ENCODE measurements around the gene ZCWPW1. TPM values are rescaled to one million over a fixed set of nuclear protein-coding genes. Genes with fewer than 3 reads are reported as not detected.

Gene ZCWPW1
- total RNA-seq, 2 donors from 2014 or later = 5.5 to 34.6 TPM

DNA sequence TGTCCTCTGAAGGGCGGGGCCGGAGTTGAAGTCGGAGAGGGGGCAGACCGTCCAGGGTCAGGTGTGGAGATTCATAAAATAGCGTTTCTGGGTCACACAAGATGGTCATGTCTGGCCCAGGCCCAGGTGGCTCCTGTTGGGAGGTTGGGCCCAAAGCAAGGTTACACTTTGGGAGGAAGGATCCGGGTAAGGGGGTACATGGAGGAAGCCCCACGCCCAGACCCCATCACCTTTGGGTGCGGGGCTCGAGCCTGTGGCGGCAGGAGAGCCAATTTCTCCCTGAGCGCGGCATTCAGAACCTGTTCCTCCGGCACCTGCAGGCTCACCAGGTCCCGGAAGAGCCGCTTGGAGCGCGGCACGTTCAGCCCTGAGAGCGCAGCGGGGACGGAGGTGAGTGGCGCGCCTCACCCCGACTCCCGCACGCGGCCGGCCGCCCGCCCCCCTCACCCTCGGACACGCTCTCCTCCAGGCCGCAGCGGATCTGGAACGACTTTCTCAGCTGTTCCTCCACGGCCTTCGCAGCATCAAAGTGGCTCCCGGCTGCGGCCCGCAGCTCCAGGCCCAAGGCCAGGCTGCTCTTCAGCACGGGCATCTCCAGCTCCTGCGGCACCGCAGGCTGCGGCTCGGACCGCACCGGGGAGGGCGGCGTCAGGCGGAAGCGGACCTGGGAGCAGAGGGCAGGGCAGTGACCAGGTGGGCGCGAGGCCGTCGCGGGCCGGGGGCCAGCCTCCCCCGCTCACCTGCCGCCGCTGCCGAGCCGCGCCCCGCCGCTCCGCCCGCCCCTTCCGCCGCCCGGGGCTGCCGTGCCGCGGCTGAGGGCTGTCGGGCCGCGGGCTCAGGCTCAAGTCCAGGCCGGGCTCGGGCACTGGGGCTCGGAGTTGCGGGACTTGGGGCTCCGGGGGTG lies 7.2 kb upstream of the ZCWPW1 start:
- intact Hi-C loops (cut with DNase I) = no loop called here
- H3K9me3 ChIP-seq = no peaks in the 10 kb centered on the region
- peaks cover 5 to 7% of the 10 kb centered on the region in 2 donors for H3K36me3 ChIP-seq
- no peaks in the 10 kb centered on the region for H3K27me3 ChIP-seq (replicated peaks; ENCODE audit: insufficient read depth)
- peak; percentile 36 for DNase-seq (ENCODE audit: low spot score)
- TF ChIP-seq POLR2A (IDR thresholded peaks at IDR 0.05) (peak; percentile 38), POLR2AphosphoS5 (IDR thresholded peaks at IDR 0.05) (peak; percentile 44)
- TF ChIP-seq, protein P1, sequence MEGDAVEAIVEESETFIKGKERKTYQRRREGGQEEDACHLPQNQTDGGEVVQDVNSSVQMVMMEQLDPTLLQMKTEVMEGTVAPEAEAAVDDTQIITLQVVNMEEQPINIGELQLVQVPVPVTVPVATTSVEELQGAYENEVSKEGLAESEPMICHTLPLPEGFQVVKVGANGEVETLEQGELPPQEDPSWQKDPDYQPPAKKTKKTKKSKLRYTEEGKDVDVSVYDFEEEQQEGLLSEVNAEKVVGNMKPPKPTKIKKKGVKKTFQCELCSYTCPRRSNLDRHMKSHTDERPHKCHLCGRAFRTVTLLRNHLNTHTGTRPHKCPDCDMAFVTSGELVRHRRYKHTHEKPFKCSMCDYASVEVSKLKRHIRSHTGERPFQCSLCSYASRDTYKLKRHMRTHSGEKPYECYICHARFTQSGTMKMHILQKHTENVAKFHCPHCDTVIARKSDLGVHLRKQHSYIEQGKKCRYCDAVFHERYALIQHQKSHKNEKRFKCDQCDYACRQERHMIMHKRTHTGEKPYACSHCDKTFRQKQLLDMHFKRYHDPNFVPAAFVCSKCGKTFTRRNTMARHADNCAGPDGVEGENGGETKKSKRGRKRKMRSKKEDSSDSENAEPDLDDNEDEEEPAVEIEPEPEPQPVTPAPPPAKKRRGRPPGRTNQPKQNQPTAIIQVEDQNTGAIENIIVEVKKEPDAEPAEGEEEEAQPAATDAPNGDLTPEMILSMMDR (IDR thresholded peaks at IDR 0.05) = peak in 2 of 4 experiments; percentile 21 to 37
- H3K4me3 ChIP-seq = peak overlapping the region; percentile 80 to 84
- H3K27ac ChIP-seq = peak overlapping the region; percentile 93 to 95
- 2% methylated on average over 62 of the region's 81 CpGs for WGBS
- peaks cover 27% of the 10 kb centered on the region for H3K4me1 ChIP-seq (replicated peaks)

DNA sequence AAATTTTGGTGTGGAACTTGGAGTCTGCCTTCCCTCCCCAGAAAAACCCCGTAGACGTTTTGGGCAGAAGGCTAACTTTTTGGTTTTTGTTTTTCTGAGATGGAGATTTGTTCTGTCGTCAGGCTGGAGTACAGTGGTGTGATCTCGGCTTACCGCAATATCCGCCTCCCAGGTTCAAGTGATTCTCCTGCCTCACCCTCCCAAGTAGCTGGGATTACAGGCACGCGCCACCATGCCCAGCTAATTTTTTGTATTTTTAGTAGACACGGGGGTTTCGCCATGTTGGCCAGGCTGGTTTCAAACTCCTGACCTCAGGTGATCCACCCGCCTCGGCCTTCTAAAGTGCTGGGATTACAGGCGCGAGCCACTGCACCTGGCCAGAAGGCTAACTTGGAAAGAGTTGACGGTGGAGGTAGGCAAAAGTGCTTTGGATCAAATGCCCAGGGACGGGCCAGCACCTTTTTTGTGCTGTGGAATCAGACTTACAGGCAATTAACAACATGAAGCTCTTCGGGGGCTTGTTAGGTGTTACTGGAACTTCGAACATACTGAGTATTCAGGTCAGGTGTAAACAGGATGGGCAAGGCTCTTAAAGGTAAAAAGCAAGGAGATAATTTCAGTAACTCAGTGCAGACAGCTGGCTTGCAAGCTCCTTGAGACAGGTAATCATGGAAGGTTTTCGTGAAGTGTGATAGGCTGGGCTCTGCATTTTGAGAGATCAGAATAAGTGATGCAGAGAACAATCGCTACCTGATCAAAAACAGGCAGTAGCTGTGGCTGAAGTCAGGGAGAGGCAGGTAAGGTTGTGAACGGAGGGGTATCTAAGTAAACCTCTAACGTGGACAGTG lies 6.0 kb upstream of the ZCWPW1 start:
- no peak for TF ChIP-seq POLR2A (IDR thresholded peaks at IDR 0.05)
- no peak for TF ChIP-seq POLR2AphosphoS5 (IDR thresholded peaks at IDR 0.05)
- TF ChIP-seq, protein P1 (IDR thresholded peaks at IDR 0.05) = no peak
- Histone ChIP-seq H3K4me3 (peak overlapping the region in 1 of 2 donors; percentile 80), H3K27ac (peak overlapping the region; percentile 93 to 95), H3K27me3 (replicated peaks; ENCODE audit: insufficient read depth) (no peaks in the 10 kb centered on the region), H3K4me1 (replicated peaks) (peaks cover 29% of the 10 kb centered on the region), H3K36me3 (peaks cover 5 to 7% of the 10 kb centered on the region in 2 donors), H3K9me3 (no peaks in the 10 kb centered on the region)
- intact Hi-C loops (cut with DNase I) = no loop called here
- WGBS = 77% methylated on average over 22 of the region's 22 CpGs
- DNase-seq (ENCODE audit: low spot score) = no peak

DNA sequence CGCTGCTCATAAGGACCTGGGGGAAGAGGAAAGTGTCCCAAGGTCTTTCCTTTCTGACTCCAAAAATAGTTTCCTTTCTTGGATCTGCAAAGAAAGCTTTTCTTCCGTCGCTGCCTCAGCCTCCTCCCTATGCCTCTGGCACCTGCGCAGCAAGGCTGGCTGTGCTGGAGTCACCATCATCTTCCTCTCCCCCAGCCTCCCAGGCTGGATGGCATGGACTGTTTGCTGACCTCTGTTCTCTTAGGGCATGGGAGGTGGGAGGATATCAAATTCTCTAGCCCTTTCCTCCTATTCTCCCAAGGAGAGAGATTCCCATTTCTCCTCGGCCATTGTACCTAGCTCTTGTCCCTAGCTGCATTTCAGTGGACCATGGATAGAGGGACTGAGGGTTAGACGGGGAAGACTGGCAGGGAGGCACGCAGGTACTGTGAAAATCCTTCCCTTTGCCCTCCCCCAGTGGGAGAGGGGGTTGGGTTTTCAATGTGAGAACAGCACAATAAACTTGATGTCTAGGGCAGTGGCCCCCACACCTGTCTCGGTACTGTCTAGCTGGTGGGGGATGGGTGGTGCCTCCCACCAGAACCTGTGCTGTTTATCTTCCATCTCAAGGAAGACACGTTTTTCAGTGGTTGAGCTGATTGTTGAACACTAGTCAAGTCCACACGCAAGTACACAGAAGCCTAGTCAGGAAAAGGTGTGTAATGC lies 5.2 kb upstream of the ZCWPW1 start:
- WGBS = 62% methylated on average over 10 of the region's 10 CpGs
- intact Hi-C loops (cut with DNase I) = no loop called here
- no peak for TF ChIP-seq POLR2A (IDR thresholded peaks at IDR 0.05)
- TF ChIP-seq, protein P1 (IDR thresholded peaks at IDR 0.05) = no peak
- no peak for TF ChIP-seq POLR2AphosphoS5 (IDR thresholded peaks at IDR 0.05)
- Histone ChIP-seq H3K27me3 (replicated peaks; ENCODE audit: insufficient read depth) (no peaks in the 10 kb centered on the region), H3K4me1 (replicated peaks) (peaks cover 29% of the 10 kb centered on the region), H3K9me3 (no peaks in the 10 kb centered on the region), H3K27ac (peak overlapping the region in 1 of 2 donors; percentile 35), H3K4me3 (no peak overlapping the region), H3K36me3 (peaks cover 5 to 7% of the 10 kb centered on the region in 2 donors)
- no peak for DNase-seq (ENCODE audit: low spot score)

DNA sequence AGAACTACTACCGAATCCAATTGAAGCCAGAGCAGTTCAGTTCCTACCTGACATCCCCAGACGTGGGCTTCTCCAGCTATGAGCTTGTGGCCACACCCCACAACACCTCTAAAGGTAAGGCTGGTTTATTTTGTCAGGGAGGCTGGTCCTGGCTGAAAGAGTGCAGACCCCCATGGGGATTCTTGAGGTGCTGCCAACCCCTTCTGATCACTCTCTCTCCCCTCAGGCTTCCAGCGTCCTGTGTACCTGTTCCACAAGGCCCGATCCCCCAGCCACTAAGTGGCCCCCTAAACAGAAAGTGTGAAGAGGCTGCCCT lies 4.7 kb upstream of the ZCWPW1 start:
- Histone ChIP-seq H3K4me3 (no peak overlapping the region), H3K27ac (peak overlapping the region in 1 of 2 donors; percentile 35), H3K9me3 (no peaks in the 10 kb centered on the region), H3K36me3 (peaks cover 5 to 7% of the 10 kb centered on the region in 2 donors), H3K4me1 (replicated peaks) (peaks cover 29% of the 10 kb centered on the region), H3K27me3 (replicated peaks; ENCODE audit: insufficient read depth) (no peaks in the 10 kb centered on the region)
- DNase-seq (ENCODE audit: low spot score) = no peak
- TF ChIP-seq POLR2A (IDR thresholded peaks at IDR 0.05) = no peak
- no peak for TF ChIP-seq POLR2AphosphoS5 (IDR thresholded peaks at IDR 0.05)
- TF ChIP-seq, protein P1 (IDR thresholded peaks at IDR 0.05) = no peak
- intact Hi-C loops (cut with DNase I) = no loop called here
- 73% methylated on average over 4 of the region's 4 CpGs for WGBS

Measured in prostate gland (tissue), 2 donors.